WTC11 (cell line): ENCODE data around the gene PIAS2. TPM values are rescaled to one million over a fixed set of nuclear protein-coding genes. Genes with fewer than 3 reads are reported as not detected.

ENCODE experiments used
- ATAC-seq: fragments of 200-7000 bp; cut with Tn5 transposase; 2 replicates; pipeline ENCODE4 v1.10.0; 2021; ENCODE audit warnings: mild to moderate bottlenecking, moderate library complexity
- CTCF ChIA-PET: fragments of 300-600 bp; sonication (Branson Sonifier 250); formaldehyde crosslinking; loops from one replicate; lab custom pipeline; 2021; ENCODE audit warnings: antibody characterized with exemption; lab: Charles Lee
- POLR2A ChIA-PET: fragments of 350-600 bp; sonication (Branson Sonifier 250); formaldehyde crosslinking; loops from one replicate; lab custom pipeline; 2021; ENCODE audit warnings: antibody characterized with exemption; lab: Charles Lee
- DNase-seq: peaks from one replicate; pipeline ENCODE4 v3.0.0; 2021; ENCODE audit warnings: low spot score
- H3K27ac Mint-ChIP-seq: 2 replicates; pipeline ENCODE4 v1.8.0; 2021; ENCODE audit warnings: mixed read lengths
- H3K27me3 Mint-ChIP-seq: 2 replicates; pipeline ENCODE4 v1.8.0; 2021; ENCODE audit warnings: low read depth, mild to moderate bottlenecking, moderate library complexity, mixed read lengths
- H3K36me3 Mint-ChIP-seq: 2 replicates; pipeline ENCODE4 v1.8.0; 2021; ENCODE audit warnings: mixed read lengths
- H3K4me1 Mint-ChIP-seq: 2 replicates; pipeline ENCODE4 v1.8.0; 2022; ENCODE audit warnings: mixed read lengths
- H3K4me3 Mint-ChIP-seq: 2 replicates; pipeline ENCODE4 v1.8.0; 2021; ENCODE audit warnings: mild to moderate bottlenecking, moderate library complexity, mixed read lengths
- H3K9me3 Mint-ChIP-seq: 2 replicates; pipeline ENCODE4 v1.8.0; 2021; ENCODE audit warnings: mixed read lengths
- FOXJ3 ChIP-seq: sonication (generic); formaldehyde crosslinking; IDR thresholded peaks from 2 replicates; pipeline ENCODE4 v1.9.0; 2021; ENCODE audit warnings: missing genetic modification reagents, mild to moderate bottlenecking, borderline replicate concordance
- KAT7 ChIP-seq: sonication (generic); formaldehyde crosslinking; IDR thresholded peaks from 2 replicates; pipeline ENCODE4 v1.8.1; 2023; ENCODE audit warnings: missing genetic modification reagents, mild to moderate bottlenecking, borderline replicate concordance
- NFE2L1 ChIP-seq: sonication (generic); formaldehyde crosslinking; IDR thresholded peaks from 2 replicates; pipeline ENCODE4 v1.8.1; 2023; ENCODE audit warnings: missing genetic modification reagents
- NFYB ChIP-seq: sonication (generic); formaldehyde crosslinking; conservative IDR thresholded peaks from 2 replicates; pipeline ENCODE4 v1.8.0; 2022; ENCODE audit warnings: low read depth, missing genetic modification reagents
- SMAD3 ChIP-seq: sonication (generic); formaldehyde crosslinking; IDR thresholded peaks from 2 replicates; pipeline ENCODE4 v1.8.0; 2022; ENCODE audit warnings: missing genetic modification reagents, mild to moderate bottlenecking, borderline replicate concordance
- TP53 ChIP-seq: sonication (generic); formaldehyde crosslinking; IDR thresholded peaks from 2 replicates; pipeline ENCODE4 v1.8.1; 2023; ENCODE audit warnings: mild to moderate bottlenecking, missing genetic modification reagents
- ZNF121 ChIP-seq: sonication (generic); formaldehyde crosslinking; IDR thresholded peaks from 2 replicates; pipeline ENCODE4 v1.8.0; 2023; ENCODE audit warnings: missing genetic modification reagents
- ZNF138 ChIP-seq: sonication (generic); formaldehyde crosslinking; conservative IDR thresholded peaks from 2 replicates; pipeline ENCODE4 v1.8.1; 2022; ENCODE audit warnings: mild to moderate bottlenecking, moderate library complexity, missing genetic modification reagents
- ZNF416 ChIP-seq: fragments of 250-450 bp; sonication (Bioruptor Pico); IDR thresholded peaks from 2 replicates; pipeline ENCODE4 v1.9.0; 2021; ENCODE audit warnings: mild to moderate bottlenecking, inconsistent platforms
- total RNA-seq: library from RNA; stranded (reverse); gene quantifications from 3 replicates; pipeline ENCODE4 v1.2.3, GENCODE V29; 2021
- TF ChIP-seq, protein P1 (sequence below): sonication (generic); formaldehyde crosslinking; IDR thresholded peaks from 2 replicates; pipeline ENCODE4 v1.8.0; 2022; ENCODE audit warnings: mild to moderate bottlenecking, missing genetic modification reagents
- TF ChIP-seq, protein P2 (sequence below): sonication (generic); formaldehyde crosslinking; IDR thresholded peaks from 2 replicates; pipeline ENCODE4 v1.8.1; 2022; ENCODE audit warnings: mild to moderate bottlenecking, moderate library complexity, missing genetic modification reagents
- TF ChIP-seq, protein P3 (sequence below): fragments of 250-450 bp; sonication (Bioruptor Pico); IDR thresholded peaks from 2 replicates; pipeline ENCODE4 v1.9.0; 2021; ENCODE audit warnings: mild to moderate bottlenecking
- TF ChIP-seq, protein P4 (sequence below): sonication (generic); formaldehyde crosslinking; IDR thresholded peaks from 2 replicates; pipeline ENCODE4 v1.8.1; 2023; ENCODE audit warnings: mild to moderate bottlenecking, missing genetic modification reagents, moderate library complexity
- TF ChIP-seq, protein P5 (sequence below): sonication (generic); formaldehyde crosslinking; IDR thresholded peaks from 2 replicates; pipeline ENCODE4 v1.8.0; 2022; ENCODE audit warnings: missing genetic modification reagents
- TF ChIP-seq, protein P6 (sequence below): fragments of 250-450 bp; sonication (Bioruptor Pico); IDR thresholded peaks from 2 replicates; pipeline ENCODE4 v1.9.0; 2021; ENCODE audit warnings: mild to moderate bottlenecking, borderline replicate concordance

Gene PIAS2
- total RNA-seq, 1 experiment from 2014 or later, result 50.7 TPM

DNA sequence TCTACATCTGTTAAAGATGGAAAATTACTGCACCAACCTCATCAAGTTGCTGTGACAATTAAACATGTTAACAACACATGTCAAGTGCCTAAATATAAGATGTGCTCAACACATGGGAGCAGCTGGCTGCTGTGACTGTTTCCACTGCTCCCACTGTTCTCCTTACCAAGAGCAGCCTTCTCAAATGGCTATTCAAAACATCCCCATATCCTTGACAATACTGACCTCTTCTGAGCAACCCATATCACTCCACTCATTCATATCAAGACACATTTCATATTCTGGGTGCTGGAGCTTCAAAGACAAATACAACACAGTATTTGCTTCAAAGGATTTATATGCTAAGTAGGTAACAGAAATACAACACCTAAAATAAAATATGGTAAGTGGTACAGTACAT, 60.3 kb downstream of the PIAS2 start (continued):
- TF ChIP-seq SMAD3 (CRISPR knock-in tag) (no peak), ZNF121 (CRISPR knock-in tag) (no peak)

DNA sequence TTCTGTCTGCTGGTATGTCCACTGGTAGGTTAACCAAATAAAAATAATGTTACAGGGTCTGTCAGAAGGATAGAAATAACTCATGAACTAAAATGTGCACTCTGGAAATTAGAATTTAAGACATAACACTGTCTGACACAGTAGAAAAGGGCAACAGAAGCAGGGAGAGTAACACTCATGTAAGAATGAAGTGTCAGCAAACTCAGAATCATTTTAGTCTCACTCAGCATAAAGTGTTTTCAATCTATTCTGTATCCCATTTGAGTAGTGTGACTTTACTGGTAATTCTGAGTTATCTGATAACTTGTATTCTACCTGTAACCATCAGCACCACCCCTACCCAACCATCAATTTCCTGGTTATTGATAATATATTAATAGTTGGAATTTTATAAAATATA, 68.3 kb downstream of the PIAS2 start:
- Mint-ChIP-seq H3K9me3 (no peaks in the 10 kb centered on the region), H3K4me1 (no peaks in the 10 kb centered on the region)

DNA sequence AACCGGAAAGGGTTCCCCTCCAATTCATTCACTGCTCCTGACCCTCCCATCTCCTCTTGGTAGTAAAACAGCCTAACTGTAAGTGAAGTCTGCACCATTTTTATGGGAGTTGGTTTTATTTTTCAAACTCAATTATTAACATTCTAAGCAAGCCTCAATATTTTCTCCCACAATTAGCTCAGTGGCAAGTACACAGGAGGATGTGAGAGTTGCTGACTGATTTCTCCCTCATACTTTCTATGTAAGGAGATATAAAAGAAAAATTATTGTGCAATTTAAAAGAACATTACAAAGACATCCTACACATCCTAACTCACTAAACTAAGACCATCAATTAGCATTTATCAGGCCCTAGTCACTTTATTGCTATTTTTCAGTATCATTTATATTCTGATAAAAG, 73.9 kb downstream of the PIAS2 start:
- H3K9me3 Mint-ChIP-seq, result no peaks in the 10 kb centered on the region
- H3K4me1 Mint-ChIP-seq, result no peaks in the 10 kb centered on the region
- ATAC-seq, result no peak
- DNase-seq, result no peak
- no peaks in the 10 kb centered on the region for H3K27me3 Mint-ChIP-seq
- peaks cover 10% of the 10 kb centered on the region; the same call in 1 of the 2 replicates for H3K36me3 Mint-ChIP-seq
- POLR2A ChIA-PET, result no interaction called here
- CTCF ChIA-PET, result no interaction called here
- H3K27ac Mint-ChIP-seq, result peak overlapping the region; percentile 75; the same call in 1 of the 2 replicates
- H3K4me3 Mint-ChIP-seq, result no peak overlapping the region
- TF ChIP-seq, protein P1, sequence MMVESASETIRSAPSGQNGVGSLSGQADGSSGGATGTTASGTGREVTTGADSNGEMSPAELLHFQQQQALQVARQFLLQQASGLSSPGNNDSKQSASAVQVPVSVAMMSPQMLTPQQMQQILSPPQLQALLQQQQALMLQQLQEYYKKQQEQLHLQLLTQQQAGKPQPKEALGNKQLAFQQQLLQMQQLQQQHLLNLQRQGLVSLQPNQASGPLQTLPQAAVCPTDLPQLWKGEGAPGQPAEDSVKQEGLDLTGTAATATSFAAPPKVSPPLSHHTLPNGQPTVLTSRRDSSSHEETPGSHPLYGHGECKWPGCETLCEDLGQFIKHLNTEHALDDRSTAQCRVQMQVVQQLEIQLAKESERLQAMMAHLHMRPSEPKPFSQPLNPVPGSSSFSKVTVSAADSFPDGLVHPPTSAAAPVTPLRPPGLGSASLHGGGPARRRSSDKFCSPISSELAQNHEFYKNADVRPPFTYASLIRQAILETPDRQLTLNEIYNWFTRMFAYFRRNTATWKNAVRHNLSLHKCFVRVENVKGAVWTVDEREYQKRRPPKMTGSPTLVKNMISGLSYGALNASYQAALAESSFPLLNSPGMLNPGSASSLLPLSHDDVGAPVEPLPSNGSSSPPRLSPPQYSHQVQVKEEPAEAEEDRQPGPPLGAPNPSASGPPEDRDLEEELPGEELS (CRISPR knock-in tag), result no peak
- TF ChIP-seq TP53 (CRISPR knock-in tag) (no peak), FOXJ3 (CRISPR knock-in tag) (no peak), KAT7 (no peak)
- TF ChIP-seq, protein P2, sequence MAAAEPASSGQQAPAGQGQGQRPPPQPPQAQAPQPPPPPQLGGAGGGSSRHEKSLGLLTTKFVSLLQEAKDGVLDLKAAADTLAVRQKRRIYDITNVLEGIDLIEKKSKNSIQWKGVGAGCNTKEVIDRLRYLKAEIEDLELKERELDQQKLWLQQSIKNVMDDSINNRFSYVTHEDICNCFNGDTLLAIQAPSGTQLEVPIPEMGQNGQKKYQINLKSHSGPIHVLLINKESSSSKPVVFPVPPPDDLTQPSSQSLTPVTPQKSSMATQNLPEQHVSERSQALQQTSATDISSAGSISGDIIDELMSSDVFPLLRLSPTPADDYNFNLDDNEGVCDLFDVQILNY (CRISPR knock-in tag), result no peak

More for the DNA sequence above, 68.3 kb downstream of the PIAS2 start:
- Mint-ChIP-seq H3K4me3 (no peak overlapping the region), H3K36me3 (peaks cover 13% of the 10 kb centered on the region), H3K27me3 (no peaks in the 10 kb centered on the region), H3K27ac (no peak overlapping the region; the same call in 1 of the 2 replicates)
- CTCF ChIA-PET, result no interaction called here
- TF ChIP-seq NFE2L1 (no peak), ZNF416 (CRISPR knock-in tag) (no peak), ZNF138 (CRISPR knock-in tag) (no peak), SMAD3 (CRISPR knock-in tag) (no peak), KAT7 (no peak), NFYB (CRISPR knock-in tag) (no peak)
- TF ChIP-seq, protein P3, sequence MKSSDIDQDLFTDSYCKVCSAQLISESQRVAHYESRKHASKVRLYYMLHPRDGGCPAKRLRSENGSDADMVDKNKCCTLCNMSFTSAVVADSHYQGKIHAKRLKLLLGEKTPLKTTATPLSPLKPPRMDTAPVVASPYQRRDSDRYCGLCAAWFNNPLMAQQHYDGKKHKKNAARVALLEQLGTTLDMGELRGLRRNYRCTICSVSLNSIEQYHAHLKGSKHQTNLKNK (CRISPR knock-in tag), result no peak
- TF ChIP-seq, protein P4, sequence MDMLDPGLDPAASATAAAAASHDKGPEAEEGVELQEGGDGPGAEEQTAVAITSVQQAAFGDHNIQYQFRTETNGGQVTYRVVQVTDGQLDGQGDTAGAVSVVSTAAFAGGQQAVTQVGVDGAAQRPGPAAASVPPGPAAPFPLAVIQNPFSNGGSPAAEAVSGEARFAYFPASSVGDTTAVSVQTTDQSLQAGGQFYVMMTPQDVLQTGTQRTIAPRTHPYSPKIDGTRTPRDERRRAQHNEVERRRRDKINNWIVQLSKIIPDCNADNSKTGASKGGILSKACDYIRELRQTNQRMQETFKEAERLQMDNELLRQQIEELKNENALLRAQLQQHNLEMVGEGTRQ, result no peak
- TF ChIP-seq, protein P5, sequence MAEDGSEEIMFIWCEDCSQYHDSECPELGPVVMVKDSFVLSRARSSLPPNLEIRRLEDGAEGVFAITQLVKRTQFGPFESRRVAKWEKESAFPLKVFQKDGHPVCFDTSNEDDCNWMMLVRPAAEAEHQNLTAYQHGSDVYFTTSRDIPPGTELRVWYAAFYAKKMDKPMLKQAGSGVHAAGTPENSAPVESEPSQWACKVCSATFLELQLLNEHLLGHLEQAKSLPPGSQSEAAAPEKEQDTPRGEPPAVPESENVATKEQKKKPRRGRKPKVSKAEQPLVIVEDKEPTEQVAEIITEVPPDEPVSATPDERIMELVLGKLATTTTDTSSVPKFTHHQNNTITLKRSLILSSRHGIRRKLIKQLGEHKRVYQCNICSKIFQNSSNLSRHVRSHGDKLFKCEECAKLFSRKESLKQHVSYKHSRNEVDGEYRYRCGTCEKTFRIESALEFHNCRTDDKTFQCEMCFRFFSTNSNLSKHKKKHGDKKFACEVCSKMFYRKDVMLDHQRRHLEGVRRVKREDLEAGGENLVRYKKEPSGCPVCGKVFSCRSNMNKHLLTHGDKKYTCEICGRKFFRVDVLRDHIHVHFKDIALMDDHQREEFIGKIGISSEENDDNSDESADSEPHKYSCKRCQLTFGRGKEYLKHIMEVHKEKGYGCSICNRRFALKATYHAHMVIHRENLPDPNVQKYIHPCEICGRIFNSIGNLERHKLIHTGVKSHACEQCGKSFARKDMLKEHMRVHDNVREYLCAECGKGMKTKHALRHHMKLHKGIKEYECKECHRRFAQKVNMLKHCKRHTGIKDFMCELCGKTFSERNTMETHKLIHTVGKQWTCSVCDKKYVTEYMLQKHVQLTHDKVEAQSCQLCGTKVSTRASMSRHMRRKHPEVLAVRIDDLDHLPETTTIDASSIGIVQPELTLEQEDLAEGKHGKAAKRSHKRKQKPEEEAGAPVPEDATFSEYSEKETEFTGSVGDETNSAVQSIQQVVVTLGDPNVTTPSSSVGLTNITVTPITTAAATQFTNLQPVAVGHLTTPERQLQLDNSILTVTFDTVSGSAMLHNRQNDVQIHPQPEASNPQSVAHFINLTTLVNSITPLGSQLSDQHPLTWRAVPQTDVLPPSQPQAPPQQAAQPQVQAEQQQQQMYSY, result no peak
- TF ChIP-seq, protein P6, sequence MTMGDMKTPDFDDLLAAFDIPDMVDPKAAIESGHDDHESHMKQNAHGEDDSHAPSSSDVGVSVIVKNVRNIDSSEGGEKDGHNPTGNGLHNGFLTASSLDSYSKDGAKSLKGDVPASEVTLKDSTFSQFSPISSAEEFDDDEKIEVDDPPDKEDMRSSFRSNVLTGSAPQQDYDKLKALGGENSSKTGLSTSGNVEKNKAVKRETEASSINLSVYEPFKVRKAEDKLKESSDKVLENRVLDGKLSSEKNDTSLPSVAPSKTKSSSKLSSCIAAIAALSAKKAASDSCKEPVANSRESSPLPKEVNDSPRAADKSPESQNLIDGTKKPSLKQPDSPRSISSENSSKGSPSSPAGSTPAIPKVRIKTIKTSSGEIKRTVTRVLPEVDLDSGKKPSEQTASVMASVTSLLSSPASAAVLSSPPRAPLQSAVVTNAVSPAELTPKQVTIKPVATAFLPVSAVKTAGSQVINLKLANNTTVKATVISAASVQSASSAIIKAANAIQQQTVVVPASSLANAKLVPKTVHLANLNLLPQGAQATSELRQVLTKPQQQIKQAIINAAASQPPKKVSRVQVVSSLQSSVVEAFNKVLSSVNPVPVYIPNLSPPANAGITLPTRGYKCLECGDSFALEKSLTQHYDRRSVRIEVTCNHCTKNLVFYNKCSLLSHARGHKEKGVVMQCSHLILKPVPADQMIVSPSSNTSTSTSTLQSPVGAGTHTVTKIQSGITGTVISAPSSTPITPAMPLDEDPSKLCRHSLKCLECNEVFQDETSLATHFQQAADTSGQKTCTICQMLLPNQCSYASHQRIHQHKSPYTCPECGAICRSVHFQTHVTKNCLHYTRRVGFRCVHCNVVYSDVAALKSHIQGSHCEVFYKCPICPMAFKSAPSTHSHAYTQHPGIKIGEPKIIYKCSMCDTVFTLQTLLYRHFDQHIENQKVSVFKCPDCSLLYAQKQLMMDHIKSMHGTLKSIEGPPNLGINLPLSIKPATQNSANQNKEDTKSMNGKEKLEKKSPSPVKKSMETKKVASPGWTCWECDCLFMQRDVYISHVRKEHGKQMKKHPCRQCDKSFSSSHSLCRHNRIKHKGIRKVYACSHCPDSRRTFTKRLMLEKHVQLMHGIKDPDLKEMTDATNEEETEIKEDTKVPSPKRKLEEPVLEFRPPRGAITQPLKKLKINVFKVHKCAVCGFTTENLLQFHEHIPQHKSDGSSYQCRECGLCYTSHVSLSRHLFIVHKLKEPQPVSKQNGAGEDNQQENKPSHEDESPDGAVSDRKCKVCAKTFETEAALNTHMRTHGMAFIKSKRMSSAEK, result no peak
- POLR2A ChIA-PET, result interaction anchor here (0.6 kb wide), 1 partner anchor 1071 kb away, joined by 3 read pairs; no protein-coding TSS in a partner anchor
- no peak for ATAC-seq
- DNase-seq, result no peak
